ENCODE results near the gene BCKDHB.

The BCKDHB gene

GRCh38 chr6:80330961-80331360 is 224.5 kb downstream of the BCKDHB start:
- no peak for DNase-seq (ENCODE audit: low read depth in 2 of 2)

- no peak for DNase-seq (ENCODE audit: low read depth in 2 of 2)
Observed at GRCh38 chr6:80331522-80331921, 225.1 kb downstream of the BCKDHB start.

- no peak for DNase-seq (ENCODE audit: low read depth in 2 of 2)
Observed at GRCh38 chr6:80331974-80332373, 225.5 kb downstream of the BCKDHB start.

- DNase-seq (ENCODE audit: low read depth in 2 of 2), result no peak
Observed at GRCh38 chr6:80333342-80333741, 226.9 kb downstream of the BCKDHB start.

- DNase-seq (ENCODE audit: low read depth in 2 of 2), result no peak
Observed at GRCh38 chr6:80335121-80335531, 228.7 kb downstream of the BCKDHB start.

- no peak for DNase-seq (ENCODE audit: low read depth in 2 of 2)
Observed at GRCh38 chr6:80336911-80337310, 230.4 kb downstream of the BCKDHB start.

- peak; percentile 37 to 53 for DNase-seq (ENCODE audit: low read depth in 2 of 2)
Observed at GRCh38 chr6:80338201-80338836, 231.8 kb downstream of the BCKDHB start.

DNA sequence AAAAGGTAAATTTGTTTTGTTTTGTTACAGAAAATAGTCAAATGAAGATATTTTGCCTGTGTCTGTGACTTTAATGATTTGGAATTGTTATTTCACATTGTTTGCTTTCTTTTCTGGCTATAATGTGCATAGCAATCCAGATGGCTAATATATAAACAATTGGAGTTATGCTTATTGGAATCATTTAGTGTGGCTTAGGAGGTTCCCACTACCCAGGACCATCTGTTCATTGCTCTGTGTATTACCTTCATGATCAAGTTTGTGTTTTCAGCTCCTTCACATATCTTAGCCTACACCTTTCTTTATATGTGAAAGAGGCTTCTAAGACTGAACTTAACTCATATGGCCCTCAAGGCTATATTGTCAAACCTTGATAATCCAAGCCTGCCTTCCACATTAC is 232.9 kb downstream of the BCKDHB start:
- no peak for DNase-seq (ENCODE audit: low read depth in 2 of 2)

DNA sequence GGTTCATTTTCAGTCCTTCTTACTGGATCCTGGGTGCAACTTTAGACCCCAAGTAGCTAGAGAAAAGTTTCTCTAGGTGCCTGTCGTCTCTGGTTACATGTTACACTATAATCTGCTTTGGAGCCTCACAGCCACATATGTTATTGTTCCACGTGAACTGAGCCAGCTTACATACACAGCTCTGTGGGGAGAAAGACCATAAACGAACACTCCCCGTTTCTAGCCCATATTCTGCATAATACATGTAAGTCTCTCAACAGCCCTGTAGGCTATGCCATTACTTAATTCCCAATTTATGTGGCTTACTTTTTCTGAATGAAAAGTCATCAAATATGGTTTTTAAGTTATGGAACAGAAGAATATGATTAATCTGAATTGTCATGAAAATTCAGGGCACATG is 233.8 kb downstream of the BCKDHB start:
- no peak for DNase-seq (ENCODE audit: low read depth in 2 of 2)

DNA sequence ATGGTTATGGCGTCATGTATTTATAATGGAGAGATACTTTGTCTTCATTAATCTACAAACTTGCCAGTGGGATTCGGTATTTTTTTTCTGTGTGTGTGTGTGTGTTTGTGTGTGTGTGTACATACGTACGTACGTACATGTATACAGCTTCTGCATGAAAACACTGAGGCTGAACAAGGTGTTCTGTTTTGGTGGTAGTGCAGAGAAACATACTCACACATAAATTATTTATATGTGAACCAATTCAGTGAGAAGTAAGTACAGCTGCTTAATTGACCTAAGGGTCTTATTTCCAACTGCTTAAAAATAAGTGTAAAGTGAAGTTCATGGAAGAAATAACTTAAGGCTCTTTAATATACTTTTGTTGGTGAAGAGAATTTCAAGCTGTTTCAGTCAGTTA is 234.2 kb downstream of the BCKDHB start:
- DNase-seq (ENCODE audit: low read depth in 2 of 2), result no peak

DNA sequence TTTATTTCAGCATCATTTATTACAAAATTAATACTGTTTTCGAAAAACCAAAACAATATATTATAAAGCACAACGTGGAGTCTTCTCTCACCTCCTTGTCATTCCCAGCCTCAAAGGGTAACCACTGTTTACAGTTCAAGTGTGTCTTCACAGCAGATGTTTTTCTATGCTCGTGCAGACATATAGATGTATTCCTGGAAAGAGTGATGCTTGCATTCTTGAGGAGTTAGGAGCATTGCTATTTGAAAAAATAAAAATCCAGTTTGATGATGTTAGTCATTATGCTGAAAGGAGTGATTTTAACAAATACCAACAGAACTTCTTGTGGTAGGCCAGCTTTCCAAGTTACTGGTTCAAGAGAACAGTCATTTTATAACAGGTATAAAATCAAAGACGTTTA is 234.9 kb downstream of the BCKDHB start:
- DNase-seq (ENCODE audit: low read depth in 2 of 2), result no peak

DNA sequence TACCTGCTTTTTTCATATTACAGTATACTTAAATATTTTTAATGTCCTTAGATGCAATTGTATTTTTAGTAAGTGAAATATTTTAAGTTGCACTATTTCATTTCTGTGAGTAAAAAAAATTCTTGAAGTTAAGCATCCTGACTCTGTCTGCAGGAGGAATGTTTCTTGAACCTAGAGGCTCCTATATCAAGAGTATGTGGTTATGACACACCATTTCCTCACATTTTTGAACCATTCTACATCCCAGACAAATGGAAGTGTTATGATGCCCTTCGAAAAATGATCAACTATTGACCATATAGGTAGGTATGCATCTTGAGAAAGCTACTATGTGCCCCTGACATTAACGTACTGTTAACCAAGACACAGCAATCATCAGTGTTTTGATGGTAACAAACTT is 237.0 kb downstream of the BCKDHB start:
- DNase-seq (ENCODE audit: low read depth in 2 of 2), result no peak

DNA sequence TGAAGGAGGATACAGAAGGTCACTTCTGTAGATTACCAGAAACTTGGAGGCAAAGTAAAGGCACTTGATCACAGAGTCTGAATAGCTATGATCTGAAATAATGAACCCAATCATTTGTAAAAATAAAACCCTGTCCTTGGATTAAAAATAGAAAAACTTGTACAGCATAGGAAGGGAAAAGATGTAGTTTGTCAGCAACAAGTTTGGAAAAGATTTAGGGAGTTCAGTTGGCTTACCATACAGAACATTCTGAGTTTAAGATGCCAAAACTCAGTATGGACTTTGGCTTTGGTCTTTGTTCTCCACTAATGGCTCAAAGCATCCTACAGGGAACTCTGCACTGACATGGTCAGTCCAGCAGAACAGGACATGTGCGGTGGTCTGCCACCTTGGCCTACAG is 240.6 kb downstream of the BCKDHB start:
- DNase-seq (ENCODE audit: low read depth in 2 of 2), result no peak

DNA sequence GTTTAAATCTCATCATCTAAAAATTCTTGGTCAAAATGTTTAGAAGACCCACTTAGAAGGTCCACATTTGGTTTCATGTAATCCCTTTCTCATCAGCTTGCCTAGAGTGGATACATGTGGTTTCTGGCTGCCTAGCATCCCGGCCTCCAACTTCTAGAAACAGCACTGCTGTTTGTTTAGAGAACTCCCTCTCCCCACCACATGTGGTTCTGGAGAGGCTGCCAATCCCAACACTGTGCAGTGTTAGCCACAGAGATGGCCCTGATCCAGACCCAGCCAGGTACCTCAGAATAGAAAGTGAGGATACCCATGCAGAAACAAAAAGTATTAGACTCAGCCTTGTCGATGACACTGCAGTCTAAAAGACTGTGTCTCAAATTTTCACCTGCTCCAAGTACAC is 241.8 kb downstream of the BCKDHB start:
- DNase-seq (ENCODE audit: low read depth in 2 of 2), result no peak

- DNase-seq (ENCODE audit: low read depth in 2 of 2), result no peak
Observed at GRCh38 chr6:80356000-80356399, 249.5 kb downstream of the BCKDHB start.

GRCh38 chr6:80356545-80356944 is 250.1 kb downstream of the BCKDHB start:
- DNase-seq (ENCODE audit: low read depth in 2 of 2), result no peak

GRCh38 chr6:80357081-80357480 is 250.6 kb downstream of the BCKDHB start:
- DNase-seq (ENCODE audit: low read depth in 2 of 2), result no peak

DNA sequence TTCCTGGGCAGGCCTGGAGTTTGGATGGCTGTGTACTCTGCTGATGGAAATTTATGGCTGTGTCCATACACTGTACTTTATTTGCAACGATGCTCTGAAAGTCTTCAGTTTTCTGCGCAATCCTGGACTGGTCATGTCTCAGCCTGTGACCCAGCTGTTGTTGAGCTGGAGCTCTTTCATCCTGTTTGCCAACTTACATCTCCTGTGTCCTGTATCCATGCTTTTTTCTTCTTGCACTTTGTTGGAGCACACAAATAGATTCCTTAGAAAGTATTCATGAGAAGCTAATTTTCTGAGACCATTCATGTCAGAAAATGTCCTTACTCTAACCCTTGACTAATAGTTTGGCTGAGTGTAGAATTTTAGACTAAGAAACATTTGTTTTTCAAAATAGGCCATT is 251.2 kb downstream of the BCKDHB start:
- DNase-seq (ENCODE audit: low read depth in 2 of 2), result no peak

DNA sequence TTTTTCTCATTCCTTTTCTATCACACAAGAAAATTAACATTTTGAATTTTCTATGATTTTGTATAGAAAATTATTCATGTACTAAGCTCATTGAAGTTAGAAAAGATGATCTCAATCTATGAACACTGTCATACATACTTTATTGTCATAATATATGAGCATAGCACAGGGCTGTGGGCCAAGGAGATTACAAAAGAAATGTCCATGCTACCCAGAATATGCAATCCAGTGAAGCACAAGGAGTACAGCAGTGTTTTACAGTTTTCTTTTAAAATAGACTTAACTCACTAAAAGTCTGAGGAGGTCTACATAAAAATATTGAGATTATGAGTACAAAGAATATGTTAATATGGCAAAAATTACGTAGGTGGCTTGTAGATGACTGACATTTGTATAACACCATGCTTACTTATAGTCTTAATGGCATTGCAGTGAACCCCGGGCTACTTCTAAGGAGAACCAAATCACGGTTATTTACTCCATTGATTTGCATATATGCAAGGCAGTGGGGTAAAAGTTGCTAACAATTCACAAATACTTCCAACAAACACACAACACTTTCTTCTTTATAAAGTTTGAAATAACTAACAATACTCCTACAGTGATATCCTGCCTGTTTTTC is 257.1 kb downstream of the BCKDHB start:
- DNase-seq (ENCODE audit: low read depth in 2 of 2), result no peak

DNA sequence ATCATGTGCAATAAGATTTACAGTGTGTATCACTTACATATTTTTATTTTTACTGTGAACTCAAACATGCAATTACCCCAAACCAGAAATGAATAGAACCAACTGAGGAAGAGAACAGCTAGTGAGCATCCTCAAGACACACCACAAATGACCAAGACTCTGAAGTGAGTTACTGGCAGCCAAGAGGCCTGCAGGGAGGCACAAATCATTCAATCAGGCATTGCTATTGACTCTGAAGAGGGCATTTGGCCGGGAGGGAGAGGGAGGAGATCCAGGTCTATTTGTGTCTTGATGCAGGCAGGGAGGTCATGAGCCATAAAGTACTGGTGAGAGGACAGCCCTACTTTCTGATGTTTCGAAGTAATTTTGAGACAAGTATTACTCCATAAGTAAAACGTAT is 257.7 kb downstream of the BCKDHB start:
- DNase-seq (ENCODE audit: low read depth in 2 of 2), result no peak

GRCh38 chr6:80366051-80366450 is 259.6 kb downstream of the BCKDHB start:
- no peak for DNase-seq (ENCODE audit: low read depth in 2 of 2)

- DNase-seq (ENCODE audit: low read depth in 2 of 2), result no peak
Observed at GRCh38 chr6:80366714-80367113, 260.2 kb downstream of the BCKDHB start.

DNA sequence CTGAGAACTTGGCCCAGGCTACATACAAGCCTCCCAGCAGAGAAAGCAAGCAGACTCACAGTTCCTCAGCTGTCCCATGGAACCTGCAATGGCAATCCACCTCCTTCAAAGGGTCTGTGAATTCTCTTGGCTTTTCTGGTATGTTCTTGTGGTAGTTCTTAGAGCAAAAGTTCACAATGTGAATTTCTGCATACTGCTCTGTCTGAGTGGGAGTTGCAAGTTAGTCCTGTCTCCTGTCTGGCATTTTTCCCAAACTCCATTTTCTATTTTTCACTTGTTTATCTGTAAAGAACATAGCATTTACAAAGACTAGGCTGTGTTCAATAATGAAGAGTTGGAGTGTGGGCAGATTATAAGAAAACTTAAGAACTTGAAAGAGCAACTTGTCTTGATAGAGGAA is 269.9 kb downstream of the BCKDHB start:
- DNase-seq (ENCODE audit: low read depth in 2 of 2), result no peak

DNA sequence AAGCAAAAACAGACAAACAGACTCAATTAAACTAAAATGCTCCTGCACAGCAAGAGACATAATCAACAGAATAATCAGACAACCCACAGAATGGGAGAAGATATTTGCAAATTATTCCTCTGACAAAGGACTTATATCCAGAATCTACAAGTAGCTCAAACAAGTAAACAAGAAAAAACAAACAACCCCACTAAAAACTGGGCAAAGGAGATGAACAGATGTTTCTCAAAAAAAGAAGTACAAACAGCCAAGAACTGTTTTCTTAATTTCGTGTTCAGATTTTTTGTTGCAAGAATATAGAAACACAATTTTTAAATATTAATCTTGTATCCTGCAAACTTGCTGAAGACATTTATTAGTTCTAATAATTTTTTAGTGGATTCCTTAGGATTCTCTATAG is 274.1 kb downstream of the BCKDHB start:
- DNase-seq (ENCODE audit: low read depth in 2 of 2), result no peak

All from stimulated activated CD4-positive, alpha-beta T cell treated with anti-CD3 and anti-CD28 coated beads, Interleukin-1b, Interleukin-23, amount 100 ng/mL, for 1 hour (primary cell).